ENCODE measurements around the gene MMP28. TPM values are rescaled to one million over a fixed set of nuclear protein-coding genes. Genes with fewer than 3 reads are reported as not detected.

The MMP28 gene
- total RNA-seq, 1 experiment from 2014 or later: 0.12 TPM

DNA sequence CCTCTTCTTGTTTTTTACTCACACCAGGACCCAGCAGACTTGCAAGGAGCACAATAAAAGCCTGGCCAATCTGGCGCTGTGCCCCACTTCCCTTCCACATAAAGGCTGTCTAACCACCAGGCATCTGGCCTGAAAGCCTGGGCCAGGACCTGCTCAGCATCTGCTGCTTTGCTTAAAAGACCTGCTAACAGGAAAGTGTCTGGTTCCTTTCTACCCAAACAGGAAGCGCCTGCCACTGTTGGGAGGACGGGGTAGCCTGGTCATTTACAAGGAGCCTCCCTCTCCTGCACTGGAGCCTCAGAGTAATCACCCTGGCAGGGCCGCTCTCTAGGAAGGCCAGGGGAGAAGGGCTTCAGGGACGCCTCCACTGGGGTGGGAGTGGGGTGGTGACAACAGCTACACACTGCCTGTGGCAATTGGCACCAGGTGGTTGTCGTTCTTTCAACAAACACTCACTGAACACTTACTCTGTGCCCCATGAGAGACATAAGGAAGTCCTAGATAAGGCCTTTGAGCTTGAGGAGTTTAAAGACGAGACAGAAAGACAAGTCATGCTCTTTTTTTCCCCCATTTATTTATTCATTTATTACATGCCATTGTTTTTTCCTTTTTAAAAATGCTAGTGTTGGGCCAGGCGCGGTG is 6.3 kb upstream of the MMP28 start:
- no peak for DNase-seq (ENCODE audit: extremely low read depth, low read depth)

DNA sequence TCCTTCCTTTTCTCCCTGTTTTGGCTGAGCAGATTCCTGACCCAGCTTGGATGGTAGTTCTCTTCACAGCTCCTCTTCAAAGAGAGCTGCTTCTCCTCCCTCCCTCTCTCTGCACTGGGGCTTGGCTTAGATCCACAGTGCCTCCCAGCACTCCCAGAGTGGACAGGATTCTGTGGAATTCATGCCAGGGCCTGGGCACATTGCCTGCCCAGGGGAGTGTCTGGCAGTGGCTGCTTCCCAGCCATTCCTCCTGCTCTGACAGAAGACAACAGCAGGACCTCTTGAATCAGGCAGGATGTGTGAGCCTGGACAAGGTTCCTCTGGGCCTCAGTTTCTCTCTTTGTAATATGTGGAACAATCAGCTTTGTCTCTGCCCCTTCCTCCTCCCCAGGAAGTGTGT is 4.5 kb upstream of the MMP28 start:
- no peak for DNase-seq (ENCODE audit: extremely low read depth, low read depth)

- DNase-seq (ENCODE audit: extremely low read depth, low read depth): no peak
Measured at GRCh38 chr17:35797918-35798317, 2.5 kb upstream of the MMP28 start.

DNA sequence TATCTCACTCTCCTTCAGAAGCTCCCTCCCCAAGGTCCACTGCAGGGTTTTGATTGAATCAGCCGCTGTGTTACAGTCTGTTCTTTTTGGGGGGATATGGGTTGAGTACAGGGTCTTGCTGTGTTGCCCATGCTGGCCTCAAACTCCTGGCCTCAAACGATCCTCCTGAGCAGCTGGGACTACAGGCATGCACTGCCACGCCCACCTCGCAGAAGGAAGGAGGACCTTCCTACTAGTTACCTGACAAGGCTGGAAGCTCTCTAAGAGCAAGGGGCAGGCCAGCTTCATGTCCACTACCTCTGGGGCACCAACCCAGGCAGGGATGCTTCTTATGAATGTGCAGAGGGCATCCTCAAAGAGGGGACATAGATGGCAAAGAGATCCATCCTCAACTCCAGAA is 1.9 kb upstream of the MMP28 start:
- DNase-seq (ENCODE audit: extremely low read depth, low read depth): no peak

GRCh38 chr17:35796942-35797341 is 1.5 kb upstream of the MMP28 start:
- DNase-seq (ENCODE audit: extremely low read depth, low read depth): no peak

DNA sequence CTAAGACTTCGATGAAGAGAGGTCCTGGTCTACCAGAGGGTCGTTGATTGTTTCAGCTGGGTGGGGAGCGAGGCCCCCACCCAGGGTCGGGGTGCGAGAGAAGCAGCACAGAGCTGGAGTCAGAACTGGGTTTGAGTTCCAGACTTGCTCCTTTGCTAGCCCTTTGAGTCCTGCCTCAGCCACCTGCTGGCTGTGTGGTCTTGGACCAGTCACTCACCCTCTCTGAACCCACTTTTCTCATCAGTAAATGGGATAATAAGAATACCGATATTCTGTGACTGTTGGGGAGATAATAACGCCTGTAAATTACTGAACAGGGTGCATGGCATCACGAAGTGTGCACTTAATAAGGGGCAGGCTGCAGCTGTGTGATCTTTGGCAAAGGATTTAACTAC is 427 bp upstream of the MMP28 start:
- no peak for DNase-seq (ENCODE audit: extremely low read depth, low read depth)

- DNase-seq (ENCODE audit: extremely low read depth, low read depth): no peak
Measured at GRCh38 chr17:35793257-35793656, 2.2 kb downstream of the MMP28 start.

DNA sequence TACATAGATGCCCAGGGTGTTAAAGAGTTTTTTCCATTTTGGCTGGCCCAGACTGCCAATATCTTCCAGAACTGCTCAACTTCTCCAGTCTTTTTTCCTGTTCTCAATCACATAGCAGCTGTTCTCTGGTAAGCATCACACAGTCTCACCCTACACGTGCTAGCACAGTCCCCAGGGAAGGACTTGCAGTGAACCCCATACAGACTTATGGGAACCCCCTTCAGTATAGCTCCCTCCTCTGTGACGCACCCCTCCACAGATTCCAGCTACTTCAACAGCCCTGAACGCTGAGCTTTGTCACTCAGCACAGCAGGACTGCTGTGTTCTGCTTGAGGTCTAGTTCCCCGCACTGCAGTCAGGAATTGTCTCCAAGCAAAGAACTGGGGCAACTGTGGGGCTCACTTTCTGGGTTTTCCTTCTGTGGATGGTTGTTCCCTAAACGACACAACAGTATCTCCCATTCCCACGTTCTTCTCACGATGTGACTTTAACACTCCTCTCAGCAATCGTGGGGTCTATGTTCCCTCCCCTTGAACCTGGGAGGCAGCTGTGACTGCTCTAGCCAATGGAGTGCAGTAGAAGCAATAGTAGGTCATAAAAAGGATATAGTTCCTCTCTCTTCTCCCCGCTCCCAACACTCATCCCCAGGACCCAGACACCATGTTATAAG is 3.6 kb downstream of the MMP28 start:
- DNase-seq (ENCODE audit: extremely low read depth, low read depth): no peak

DNA sequence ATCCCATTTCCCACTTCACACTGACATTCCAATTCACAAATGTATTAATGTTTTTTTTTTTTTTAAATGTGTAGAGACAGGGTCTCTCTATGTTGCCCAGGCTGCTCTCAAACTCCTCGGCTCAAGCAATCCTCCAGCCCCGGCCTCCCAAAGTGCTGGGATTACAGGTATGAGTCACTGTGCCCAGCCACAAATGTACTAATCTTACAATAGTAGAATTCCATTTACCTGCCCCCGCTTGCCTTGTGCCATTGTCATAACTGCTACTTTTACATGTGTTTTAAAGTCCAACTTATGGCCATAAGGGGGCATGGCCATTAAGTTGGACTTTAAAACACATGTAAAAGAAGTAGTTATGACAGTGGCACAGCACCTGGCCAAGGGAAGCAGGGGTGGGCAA is 4.6 kb downstream of the MMP28 start:
- no peak for DNase-seq (ENCODE audit: extremely low read depth, low read depth)

DNA sequence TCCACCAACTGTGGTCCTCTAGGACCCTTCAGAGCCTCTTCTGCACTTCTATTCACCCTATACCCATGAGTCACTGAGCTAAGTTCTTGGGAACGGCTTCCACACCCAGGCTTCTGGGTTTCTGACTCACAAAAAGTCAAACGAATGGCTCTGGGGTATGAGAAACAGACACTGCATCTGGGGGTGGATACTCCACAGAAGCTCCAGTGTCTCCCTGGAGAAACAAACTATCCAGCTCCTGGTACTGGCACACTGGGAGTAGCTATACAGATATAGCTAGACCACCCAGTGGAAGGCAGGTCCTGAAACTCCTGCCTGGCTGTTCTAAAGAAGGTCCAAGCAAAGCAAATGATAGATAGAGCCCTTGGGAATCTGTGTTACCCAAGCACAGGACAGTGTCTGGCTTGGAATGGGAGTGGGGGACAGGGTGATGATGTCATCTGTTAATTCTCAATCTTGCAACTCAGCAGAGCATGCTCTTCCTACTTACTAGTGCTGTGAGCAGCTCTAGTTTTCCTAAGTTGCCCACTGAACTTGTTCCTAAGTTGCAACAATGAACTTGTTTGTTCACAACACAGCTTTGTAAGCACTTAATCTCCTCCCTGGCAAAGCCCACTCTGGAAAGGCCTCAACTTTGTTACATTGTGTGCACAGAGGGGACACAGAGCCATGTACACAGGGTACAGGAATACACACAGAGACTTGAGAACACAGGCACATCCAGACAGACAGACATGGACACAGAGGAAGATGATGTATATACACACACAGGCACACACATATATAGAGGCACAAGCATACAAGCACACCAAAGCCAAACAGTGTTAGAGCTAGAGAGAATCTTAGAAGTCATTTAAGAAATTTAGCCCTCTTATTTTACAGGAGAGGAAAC is 6.7 kb downstream of the MMP28 start:
- no peak for DNase-seq (ENCODE audit: extremely low read depth, low read depth)

- DNase-seq (ENCODE audit: extremely low read depth, low read depth): no peak
Measured at GRCh38 chr17:35786941-35787432, 8.5 kb downstream of the MMP28 start.

- DNase-seq (ENCODE audit: extremely low read depth, low read depth): no peak
Measured at GRCh38 chr17:35784895-35785294, 10.5 kb downstream of the MMP28 start.

GRCh38 chr17:35780950-35781349 is 14.5 kb downstream of the MMP28 start:
- DNase-seq (ENCODE audit: extremely low read depth, low read depth): no peak

DNA sequence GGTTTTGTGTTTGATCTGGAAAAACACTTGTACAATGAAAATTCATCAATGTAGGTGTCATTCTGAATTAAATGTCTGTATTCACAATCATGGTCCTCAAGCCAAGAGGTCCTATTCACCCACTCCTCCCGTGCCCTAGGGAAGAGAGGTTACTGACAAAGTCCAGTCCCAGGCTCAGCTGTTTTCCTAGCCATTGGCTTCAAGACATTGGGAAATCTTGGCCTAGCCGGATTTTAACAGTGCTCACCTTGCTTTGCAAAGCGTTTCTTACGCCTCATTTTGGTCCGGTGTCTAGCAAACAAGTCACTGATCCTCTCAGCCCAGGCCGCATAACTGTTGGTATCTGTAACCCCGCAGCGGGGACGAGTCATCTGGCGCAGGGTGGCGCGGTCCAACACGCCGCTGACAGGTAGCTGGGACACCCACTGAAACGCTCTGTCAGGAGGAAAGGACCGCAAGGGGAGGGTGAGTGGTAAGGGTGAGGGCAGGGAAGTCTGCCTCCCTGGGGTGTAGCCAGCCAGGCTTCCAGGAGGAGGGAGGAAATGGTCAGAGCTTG is 16.7 kb downstream of the MMP28 start:
- no peak for DNase-seq (ENCODE audit: extremely low read depth, low read depth)

DNA sequence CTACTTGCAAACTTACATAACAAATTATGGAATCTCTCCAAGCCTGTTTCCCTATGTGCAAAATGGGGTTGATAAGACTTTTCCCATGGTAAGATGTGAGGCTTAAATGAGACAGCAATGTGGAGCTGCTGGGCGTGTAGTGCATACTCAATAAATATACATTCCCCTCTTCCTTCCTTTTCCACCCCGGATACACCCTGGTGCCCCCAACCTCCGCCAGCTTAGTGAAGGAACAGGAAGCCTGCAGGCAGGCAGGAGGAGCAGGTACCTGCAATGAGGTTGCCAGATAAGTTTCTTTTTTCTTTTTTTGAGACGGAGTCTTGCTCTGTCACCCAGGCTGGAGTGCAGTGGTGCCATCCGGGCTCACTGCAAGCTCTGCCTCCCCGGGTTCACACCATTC is 19.9 kb downstream of the MMP28 start:
- no peak for DNase-seq (ENCODE audit: extremely low read depth, low read depth)

DNA sequence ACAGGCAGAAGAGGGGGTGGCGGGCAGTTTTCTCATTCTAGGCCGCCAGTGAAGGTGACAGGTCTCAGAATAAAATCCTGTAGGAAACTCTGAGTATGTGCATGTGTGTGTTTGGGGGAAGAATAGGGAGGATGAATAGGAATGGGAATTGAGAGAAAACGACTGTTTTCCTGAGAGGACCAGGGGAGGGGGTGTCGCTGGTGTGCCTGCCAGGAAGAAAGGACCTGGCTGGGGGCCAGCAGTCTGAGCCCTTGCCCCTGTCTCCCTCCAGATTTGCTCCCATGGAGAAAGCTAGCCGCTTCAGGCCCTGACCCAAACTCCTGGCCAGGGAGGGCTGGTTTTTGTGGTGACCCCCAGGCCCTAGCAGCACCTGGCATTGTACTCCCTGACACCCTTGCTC is 20.4 kb downstream of the MMP28 start:
- no peak for DNase-seq (ENCODE audit: extremely low read depth, low read depth)

DNA sequence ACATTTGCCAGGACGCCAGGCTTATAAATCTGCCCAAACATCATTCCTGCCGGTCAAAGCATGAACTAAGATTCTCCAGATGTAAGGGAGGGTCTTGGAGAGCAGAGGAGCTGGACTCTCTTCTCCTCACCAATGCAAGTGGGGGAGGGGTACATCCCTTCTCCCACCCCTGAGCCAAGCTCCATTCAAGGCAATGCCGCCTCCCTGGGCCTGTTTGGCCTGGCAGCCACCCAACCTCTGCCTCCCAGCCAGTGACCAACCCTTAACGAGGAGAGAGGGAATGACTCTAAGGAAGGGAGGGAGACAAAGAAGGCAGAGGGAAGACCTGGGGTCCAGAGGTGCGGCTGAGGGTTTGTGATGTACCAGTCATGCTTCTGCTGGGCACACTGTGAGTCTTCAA is 20.9 kb downstream of the MMP28 start:
- no peak for DNase-seq (ENCODE audit: extremely low read depth, low read depth)

DNA sequence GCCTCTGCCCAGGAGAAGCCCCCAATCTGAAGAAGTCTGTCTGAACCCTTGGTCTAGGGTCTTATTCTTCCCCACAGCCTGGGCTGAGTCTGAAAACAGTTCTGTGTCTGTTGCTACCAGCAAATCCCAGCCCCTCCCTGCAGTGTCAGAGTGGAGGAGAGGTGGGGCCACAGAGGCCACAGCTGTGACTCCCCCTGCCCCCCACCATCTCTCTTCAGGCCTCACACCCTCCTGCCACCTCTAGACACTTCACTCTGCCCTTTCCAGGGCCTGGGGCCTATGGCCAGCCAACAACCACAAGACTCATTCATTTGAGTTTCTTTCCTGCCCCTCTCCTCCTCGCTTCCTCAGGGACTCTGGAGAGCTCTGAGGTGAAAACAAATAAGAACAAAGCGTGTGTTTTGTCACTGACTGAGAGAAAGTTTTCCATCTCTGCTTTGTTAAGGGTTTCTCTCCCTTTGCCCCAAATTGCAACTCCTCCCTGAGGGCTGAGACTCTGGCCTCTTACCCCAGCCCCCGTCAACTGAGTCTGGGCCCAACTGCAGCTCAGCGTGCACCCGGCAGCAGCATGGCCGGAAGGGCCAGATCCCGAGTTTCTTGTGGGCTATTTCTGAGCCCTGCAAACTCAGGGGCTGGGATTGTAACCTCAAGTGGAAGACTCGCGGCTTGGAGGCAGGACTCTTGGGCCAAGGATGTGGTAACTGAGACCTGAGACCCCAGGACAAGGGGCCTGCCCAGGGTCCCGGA is 21.6 kb downstream of the MMP28 start:
- no peak for DNase-seq (ENCODE audit: extremely low read depth, low read depth)

GRCh38 chr17:35773129-35773528 is 22.3 kb downstream of the MMP28 start:
- no peak for DNase-seq (ENCODE audit: extremely low read depth, low read depth)

- DNase-seq (ENCODE audit: extremely low read depth, low read depth): no peak
Measured at GRCh38 chr17:35769895-35770486, 25.4 kb downstream of the MMP28 start.

Data from NCI-H460 (cell line).